GM19240 (cell line): ENCODE results near the gene MIB2.

Experiments
- DNase-seq: peaks from one replicate; pipeline ENCODE4 v3.0.0; 2011; ENCODE audit warnings: low spot score; ENCODE audit not compliant: insufficient read length

MIB2 gene

GRCh38 chr1:1614204-1614953 lies 921 bp upstream of the MIB2 start:
- DNase-seq = no peak

GRCh38 chr1:1614954-1615255 lies 395 bp upstream of the MIB2 start:
- DNase-seq = no peak

DNA sequence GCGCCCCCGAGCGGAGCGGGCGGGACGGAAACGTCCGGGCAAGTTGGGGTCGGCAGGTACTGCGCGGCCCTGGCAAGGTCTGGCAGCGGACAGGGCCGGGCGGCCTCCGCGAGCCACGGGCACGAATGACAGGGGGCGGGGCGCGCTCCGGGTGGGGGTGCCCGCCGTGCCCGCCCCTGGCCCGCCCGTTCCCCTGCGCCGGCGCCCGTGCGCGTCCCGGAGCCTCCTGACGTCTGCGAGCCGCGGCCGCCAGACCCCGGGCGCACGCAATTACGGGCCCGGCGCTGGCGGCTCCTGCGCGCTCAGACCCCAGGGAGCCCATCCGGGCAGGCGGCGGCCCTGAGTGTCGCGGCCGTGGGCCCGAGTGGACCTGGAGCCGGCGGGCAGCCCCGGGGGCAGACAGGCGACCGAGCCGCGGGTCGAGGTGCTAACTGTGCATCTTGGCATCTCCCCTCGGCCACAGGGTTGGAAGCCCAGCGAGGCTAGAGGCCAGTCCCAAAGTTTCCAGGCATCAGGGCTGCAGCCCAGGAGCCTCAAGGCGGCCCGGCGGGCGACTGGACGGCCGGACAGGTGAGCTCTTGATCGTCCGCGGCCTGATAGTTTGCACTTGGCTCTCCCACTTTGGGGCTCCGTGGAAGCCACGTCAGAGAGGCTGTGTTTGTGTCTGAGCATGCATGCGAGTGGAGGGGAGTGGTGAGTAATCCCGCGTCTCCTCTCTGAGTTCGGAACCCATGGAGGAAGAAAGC lies 918 bp downstream of the MIB2 start:
- no peak for DNase-seq

DNA sequence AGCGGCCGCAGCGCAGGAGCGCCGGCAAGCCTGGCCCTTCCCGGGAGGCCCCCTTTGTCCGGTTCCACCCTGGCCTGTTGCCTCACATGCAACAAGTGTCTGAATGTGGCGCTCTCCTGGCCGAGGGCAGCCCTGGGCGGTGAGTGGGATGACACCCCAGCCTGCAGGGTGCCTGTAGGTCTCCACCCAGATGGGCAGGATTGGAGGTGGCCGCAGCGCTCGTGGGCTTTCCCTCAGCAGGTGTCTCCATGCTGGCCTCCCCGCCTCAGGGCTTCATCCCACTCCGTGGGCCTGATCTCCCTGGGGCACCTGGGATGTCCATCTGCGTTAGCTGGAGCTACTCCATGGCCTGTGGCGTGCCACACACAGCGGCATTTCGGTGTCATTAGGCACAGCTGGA lies 1.5 kb downstream of the MIB2 start:
- DNase-seq = no peak

DNA sequence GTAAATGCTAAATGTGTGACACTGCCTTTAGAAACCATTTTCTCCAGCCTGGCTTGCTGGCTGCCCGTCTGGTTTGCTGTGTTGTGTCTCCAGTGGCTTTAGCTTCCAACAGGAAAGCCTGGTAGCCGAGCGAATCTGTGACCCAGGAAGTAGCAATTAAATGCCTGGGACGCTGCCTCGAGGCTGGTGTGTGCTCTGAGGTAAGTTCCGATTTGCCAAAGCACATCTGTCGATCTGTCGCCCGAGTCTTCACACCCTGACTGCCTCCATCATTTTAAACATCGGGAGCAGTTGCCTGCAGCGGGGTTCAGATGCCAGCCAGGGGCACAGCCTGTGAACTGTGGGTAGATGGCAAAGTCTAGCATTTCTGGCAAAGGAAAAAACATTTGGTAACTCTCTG lies 2.2 kb downstream of the MIB2 start:
- DNase-seq = no peak

DNA sequence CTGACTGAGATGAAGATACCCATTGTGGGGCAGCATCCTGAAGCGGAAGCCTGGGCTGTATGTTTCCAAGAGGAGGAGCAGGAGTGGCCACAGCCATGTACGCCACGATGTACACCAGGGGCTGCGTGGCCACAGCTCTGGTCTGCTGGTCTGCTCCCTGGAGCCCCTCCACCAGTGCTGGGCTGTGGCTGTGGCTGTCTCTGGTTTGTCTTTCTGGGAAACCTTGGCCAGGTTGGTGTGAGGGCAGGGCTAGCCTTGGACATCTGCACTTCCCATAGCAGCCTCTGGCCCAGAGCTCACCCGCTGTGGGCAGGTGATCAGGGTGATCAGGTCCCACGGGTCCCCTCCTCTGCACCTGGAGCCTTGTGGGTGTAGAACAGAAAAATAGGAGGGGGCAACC lies 2.6 kb downstream of the MIB2 start:
- no peak for DNase-seq

- DNase-seq = no peak
Measured at GRCh38 chr1:1618396-1619068, 3.2 kb downstream of the MIB2 start.

GRCh38 chr1:1619917-1620361 lies 4.6 kb downstream of the MIB2 start:
- DNase-seq = no peak

DNA sequence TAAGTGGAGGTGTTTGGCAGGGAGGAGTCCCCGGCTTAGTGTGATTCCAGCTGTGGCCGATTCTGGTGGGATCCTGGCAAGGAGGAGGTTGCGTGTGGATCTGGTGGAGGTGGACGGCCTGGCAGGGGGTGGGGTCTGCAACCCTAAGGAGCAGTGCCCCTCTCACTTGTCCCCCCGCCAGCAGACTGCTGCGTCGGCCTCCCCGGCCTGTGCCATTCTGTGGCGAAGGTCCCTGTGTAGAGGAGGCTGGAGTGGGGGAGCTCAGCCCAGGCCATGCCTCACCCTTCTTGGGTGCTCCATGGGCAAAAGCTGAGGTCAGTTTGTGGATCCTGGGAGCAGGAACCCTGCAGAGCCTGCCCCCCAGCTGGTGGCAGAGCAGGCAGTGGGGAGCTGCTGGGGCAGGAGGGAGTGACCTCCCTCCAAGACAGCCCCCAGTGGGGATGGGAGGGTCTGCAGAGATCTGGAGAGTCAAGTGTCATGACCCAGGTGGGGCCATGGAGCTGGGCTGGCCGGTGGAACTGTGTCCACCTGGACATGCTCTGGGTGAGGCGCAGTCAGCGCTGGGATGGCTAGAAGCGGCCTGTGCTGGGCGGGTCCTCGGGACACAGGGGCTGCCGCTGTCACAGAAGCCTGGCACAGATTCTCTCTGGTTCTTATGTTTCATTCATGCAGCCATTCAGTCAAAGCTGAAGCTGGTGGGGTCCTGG lies 5.3 kb downstream of the MIB2 start:
- no peak for DNase-seq

DNA sequence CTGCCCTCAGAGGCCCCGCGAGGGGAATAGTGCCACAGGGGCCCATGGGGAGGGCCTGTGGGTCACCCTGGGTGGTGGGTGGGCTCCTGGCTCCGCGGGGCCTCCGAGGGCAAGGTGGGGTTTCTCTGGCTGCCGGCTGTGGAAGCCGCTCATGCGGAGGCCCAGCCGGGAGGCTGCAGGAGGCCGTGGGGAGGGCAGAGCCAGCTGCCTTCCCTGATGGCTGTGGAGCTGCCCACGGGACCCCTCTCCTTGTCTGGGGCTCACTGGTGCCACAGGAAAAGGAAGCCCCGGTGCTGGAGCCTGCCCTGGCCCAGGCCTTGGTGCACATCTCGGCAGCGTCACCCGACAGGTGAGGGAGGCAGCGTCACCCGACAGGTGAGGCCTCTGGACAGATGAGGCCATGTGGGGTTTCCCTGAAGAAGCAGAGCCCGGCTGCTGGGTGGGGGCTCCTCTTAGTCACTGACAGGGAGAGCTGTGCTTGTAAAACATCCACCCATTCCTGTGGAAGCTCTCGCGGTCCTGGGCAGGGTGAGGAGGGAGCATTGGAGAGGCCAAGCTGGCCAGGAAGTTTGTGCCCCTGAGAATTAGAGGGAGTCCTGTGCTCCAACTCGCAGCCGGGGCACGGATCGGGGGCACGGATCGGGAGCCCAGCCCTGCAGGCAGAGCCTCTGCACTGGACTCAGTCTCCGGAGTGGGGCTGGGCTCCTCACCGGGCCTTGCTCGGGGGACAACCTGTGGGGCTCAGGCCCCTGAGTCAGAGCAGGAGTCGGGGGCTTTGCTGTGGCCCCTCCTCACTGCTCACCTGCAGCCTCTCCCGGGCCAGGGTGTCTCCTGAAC lies 6.1 kb downstream of the MIB2 start:
- DNase-seq = no peak

DNA sequence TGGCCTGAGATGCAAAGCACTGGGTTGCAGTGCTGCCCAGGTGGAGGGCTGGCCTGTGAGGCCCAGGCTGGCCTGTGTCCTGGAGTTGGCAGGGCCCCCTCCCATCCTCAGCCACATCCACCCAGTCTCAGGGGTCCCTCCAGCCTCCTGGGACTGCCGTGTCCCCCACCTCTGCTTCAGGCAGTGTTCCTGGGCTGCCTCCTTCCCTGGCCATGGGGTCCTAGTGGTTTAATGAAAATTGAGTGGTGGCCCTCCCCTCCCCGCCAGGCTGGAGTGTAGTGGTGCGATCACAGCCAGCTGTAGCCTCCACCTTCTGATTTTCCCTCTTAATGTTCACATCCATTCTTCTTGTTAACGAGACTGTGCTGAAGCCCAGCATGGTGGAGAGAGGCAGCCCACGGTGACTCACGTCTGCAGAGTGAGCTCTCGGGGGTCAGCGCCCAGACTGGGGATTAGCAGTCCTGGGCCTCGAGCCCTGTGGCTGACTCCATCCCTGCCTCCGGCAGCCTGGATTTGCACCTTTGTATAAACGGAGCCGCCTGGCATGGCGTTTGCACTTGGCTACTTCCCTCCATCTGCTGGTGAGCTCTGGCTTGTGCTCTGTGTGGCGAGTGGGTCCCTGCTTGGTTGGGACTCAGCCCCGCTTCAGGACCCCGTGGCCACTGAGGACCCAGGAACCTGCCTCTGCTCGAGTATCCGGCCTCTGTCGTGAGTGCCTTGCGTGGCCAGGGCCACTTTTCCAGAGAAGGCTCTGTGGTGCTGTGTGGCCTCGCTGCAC lies 6.9 kb downstream of the MIB2 start:
- DNase-seq = no peak

DNA sequence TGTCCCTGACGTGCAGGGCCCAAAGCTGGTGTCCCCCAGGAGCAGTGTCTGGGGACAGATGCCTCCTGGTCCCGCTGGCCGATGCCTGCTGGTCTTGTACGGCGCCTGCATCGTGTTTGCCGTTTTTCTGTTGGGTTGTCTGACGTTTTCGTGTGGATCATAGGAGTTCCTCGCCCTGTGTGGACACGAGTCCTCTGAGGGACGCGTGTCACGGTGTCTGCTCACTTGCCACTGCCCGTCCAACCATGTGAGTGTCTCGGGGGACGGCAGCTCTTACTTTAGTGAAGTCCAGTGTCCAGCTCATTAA lies 7.4 kb downstream of the MIB2 start:
- DNase-seq = no peak

GRCh38 chr1:1623181-1623630 lies 7.9 kb downstream of the MIB2 start:
- no peak for DNase-seq

DNA sequence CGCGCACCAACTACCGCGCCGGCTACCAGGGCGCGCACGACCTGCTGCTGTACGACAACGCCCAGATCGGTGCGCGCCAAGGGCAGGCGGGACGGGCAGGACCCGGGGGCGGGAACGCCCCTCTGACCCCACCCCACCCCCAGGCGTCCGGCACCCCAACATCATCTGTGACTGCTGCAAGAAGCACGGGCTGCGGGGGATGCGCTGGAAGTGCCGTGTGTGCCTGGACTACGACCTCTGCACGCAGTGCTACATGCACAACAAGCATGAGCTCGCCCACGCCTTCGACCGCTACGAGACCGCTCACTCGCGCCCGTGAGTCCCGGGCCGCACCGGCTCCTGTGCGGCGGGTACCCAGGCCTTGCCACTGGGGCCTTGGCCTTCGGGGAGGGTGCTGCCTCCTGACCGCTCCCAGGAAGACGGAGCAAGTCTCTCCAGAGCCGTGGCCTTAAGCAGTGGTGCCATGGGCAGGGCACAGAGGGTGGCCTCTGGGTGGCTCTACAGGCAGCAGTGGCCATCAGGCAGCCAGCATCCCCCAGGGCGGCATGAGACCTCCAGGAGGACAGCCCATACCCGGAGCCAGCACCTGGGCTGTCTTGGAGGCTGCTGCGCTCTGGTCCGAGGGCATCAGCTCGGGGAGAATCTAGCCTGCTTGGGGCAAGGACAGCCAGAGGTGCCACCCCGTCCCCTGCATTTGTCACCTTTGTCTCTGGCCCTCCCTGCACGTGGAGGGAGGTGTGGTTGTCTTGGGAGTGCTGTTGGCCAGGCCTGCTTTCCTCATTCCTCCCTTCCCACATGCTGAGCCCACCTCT lies 8.5 kb downstream of the MIB2 start:
- no peak for DNase-seq

GRCh38 chr1:1624443-1625403 lies 9.4 kb downstream of the MIB2 start:
- DNase-seq = no peak

DNA sequence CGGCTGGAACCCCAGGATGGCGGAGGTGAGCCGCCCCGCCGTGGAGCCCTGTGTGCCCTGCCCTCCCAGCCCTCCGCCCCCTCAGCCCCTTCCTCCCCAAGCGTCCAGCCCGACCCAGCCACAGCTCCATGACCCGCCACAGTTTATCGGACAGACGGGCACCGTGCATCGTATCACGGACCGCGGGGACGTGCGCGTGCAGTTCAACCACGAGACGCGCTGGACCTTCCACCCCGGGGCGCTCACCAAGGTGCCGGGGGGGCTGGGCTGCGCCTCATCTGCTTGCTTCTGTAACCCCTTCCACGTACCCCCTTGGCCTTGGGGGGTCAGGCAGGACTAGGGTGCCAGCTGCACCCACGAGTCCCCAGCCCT lies 10.1 kb downstream of the MIB2 start:
- no peak for DNase-seq

DNA sequence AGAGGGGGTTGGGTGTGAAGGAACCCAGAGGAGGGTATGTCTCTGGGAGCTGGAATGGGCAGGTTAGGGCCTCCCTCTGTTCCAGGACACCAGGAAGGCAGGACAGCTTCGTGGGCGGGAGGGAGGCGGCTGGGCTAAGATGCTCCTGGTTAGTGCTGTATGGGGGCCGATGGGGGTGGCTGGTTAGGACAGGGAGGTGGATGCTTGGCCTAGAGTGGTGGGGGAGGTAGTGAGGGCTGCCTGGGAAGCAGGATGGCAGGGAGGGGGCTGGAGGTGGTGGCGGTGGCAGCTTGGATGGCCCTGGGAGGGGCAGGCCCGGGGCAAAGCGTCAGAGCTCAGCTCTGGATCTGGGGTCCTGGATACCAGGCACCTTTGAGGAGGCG lies 10.5 kb downstream of the MIB2 start:
- DNase-seq = no peak
